Tibial nerve (tissue), 4 donors: Measurements from ENCODE around the gene DTNB. TPM values are rescaled to one million over a fixed set of nuclear protein-coding genes. Genes with fewer than 3 reads are reported as not detected.
A peak's percentile ranks its signal among the peaks of the same experiment; 100 is the strongest.
"Not testable (repeated sequence)": the region's sequence is repeated elsewhere in the genome, so short reads cannot be mapped to it uniquely, and the experiment has no call there.

ENCODE experiments used
- DNase-seq, 2 donors: peaks; one replicate each; pipeline ENCODE4 v3.0.0-alpha.2; 2019; ENCODE audit warnings: low spot score in 2 of 2
- H3K27ac ChIP-seq, 4 donors: fragments of 200-600 bp; sonication (generic) in 3 of 4; one replicate each; pipeline ENCODE4 v1.5.1; 2017 to 2019; ENCODE audit warnings: mild to moderate bottlenecking in 1 of 4
- H3K27me3 ChIP-seq, 2 donors: fragments of 200-600 bp; sonication (generic) in 1 of 2; one replicate each; pipeline versions ENCODE4 v1.5.1 to v1.6.0; 2017 to 2019
- H3K36me3 ChIP-seq, 3 donors: fragments of 200-600 bp; sonication (generic); one replicate each; pipeline ENCODE4 v1.5.1; 2018 to 2019
- H3K4me1 ChIP-seq, 4 donors: fragments of 200-600 bp; sonication (generic) in 3 of 4; one replicate each; pipeline ENCODE4 v1.5.1; 2017 to 2019
- H3K4me3 ChIP-seq, 4 donors: fragments of 200-600 bp; sonication (generic) in 3 of 4; one replicate each; pipeline ENCODE4 v1.5.1; 2017 to 2019; ENCODE audit warnings: mild to moderate bottlenecking in 1 of 4, moderate library complexity in 1 of 4
- H3K9me3 ChIP-seq, 4 donors: fragments of 200-600 bp; sonication (generic) in 3 of 4; one replicate each; pipeline ENCODE4 v1.5.1; 2017 to 2019
- CTCF ChIP-seq, 5 experiments: fragments of 200-600 bp in 3 of 5; fragments of 450-650 bp in 2 of 5; sonication (generic) in 3 of 5; IDR thresholded peaks; one replicate each; pipeline ENCODE4 v1.5.1; 2016 to 2019; ENCODE audit warnings: antibody characterized with exemption in 5 of 5, mild to moderate bottlenecking in 3 of 5, moderate library complexity in 2 of 5
- EP300 ChIP-seq, 2 donors: sonication (generic); formaldehyde crosslinking; IDR thresholded peaks; one replicate each; pipeline ENCODE4 v1.6.1; 2017; ENCODE audit warnings: antibody characterized with exemption in 2 of 2, mild to moderate bottlenecking in 1 of 2
- POLR2A ChIP-seq, 2 donors: fragments of 450-650 bp; IDR thresholded peaks; one replicate each; pipeline ENCODE4 v1.6.1; 2017; ENCODE audit warnings: antibody characterized with exemption in 2 of 2, mild to moderate bottlenecking in 2 of 2, moderate library complexity in 2 of 2
- WGBS, 2 donors: methylation state at CpG; one replicate each; pipeline ENCODE4 v1.1.5; 2018; 5-methylcytosine and 5-hydroxymethylcytosine counted together
- total RNA-seq, 4 donors: library from RNA; depleted of rRNA; stranded (reverse); fragments of >200 nt; gene quantifications; one replicate each; pipeline ENCODE4 v1.1.0, GENCODE V29; 2016

The DTNB gene
- total RNA-seq, 4 donors from 2014 or later: 9.4 to 18.6 (median 13.1) TPM

DNA sequence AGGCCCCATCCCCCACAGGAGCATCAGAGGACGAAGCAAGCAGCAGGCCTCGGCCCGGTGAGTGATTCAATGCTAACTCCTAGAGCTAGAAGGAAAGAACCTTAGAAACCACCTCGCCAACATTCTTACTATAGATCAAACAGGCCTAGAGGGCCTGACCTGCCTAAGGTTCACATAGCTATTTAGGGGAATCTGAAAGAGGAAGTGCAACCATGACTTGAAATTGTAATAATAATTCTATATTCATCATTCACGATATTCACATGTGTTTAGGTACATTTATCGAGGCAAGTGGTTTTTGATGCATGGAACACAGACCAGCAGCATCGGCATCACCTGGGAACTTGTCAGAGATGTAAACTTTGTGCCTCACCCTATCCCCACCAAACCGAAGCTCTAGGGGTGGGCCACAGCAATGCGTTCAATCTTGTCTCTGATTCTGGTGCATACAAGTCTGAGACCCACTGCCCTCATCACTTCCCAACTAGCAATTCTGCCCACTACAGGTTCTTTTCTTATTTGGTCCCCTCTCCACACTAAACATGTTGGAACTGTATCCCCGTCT is 253.6 kb downstream of the DTNB start:
- 87 to 92% methylated on average over 10 of the region's 10 CpGs for WGBS, 2 donors

DNA sequence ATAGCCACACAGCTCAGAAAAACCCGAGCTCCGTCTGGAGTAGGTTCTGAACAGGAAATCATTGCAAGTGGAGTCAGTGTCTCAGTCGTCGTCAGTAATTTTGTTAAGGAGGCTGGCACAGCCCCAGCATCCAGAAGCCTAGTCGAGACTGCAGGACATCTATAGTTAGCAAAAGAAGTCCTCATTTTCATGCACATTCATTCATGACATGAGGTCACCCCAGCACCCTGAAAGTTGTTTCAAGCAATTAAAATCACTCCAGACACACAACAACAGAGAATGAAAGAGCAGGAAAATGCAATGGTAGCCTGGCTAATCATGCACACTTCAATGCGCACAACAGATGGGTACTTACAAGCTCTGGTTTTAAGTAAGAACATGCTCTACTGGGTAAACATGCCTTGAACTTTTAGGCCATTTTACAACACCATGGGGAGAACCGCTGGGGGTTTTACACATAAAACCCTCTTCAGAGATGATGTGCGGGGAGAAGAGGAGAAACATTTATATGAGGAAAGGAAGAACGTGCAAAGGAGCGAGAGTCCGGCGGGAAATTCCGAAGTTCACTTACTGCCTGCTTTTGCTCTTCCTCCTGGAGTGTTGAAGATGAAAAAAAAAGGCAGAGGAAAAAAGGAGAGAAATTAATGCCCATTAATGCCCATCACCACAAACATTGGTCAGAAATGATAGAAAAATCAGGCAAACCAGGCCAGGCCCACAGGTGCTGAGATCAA is 254.3 kb downstream of the DTNB start:
- TF ChIP-seq POLR2A (IDR thresholded peaks at IDR 0.05): no peak
- no peak for TF ChIP-seq CTCF (IDR thresholded peaks at IDR 0.05)
- H3K36me3 ChIP-seq: peaks cover 0 to 17% (median 0%) of the 10 kb centered on the region in 3 donors
- H3K27me3 ChIP-seq: no peaks in the 10 kb centered on the region
- no peaks in the 10 kb centered on the region for H3K9me3 ChIP-seq
- no peak overlapping the region for H3K4me3 ChIP-seq
- DNase-seq: no peak
- H3K4me1 ChIP-seq: peaks cover 0 to 7% (median 0%) of the 10 kb centered on the region in 4 donors
- H3K27ac ChIP-seq: peak overlapping the region in 1 of 4 donors; percentile 19
- 63 to 66% methylated on average over 13 of the region's 13 CpGs for WGBS, 2 donors

More for the DNA sequence above, 253.6 kb downstream of the DTNB start:
- peak overlapping the region in 1 of 4 donors; percentile 19 for H3K27ac ChIP-seq
- H3K4me3 ChIP-seq: no peak overlapping the region
- H3K9me3 ChIP-seq: no peaks in the 10 kb centered on the region
- DNase-seq: no peak
- no peaks in the 10 kb centered on the region for H3K27me3 ChIP-seq
- TF ChIP-seq CTCF (IDR thresholded peaks at IDR 0.05): no peak
- no peak for TF ChIP-seq POLR2A (IDR thresholded peaks at IDR 0.05)
- TF ChIP-seq EP300 (IDR thresholded peaks at IDR 0.05): no peak
- H3K4me1 ChIP-seq: peaks cover 0 to 7% (median 0%) of the 10 kb centered on the region in 4 donors
- H3K36me3 ChIP-seq: peaks cover 0 to 17% (median 0%) of the 10 kb centered on the region in 3 donors

- 94 to 97% methylated on average over 6 of the region's 6 CpGs for WGBS, 2 donors
Observed at GRCh38 chr2:25417715-25418369, 255.5 kb downstream of the DTNB start.

DNA sequence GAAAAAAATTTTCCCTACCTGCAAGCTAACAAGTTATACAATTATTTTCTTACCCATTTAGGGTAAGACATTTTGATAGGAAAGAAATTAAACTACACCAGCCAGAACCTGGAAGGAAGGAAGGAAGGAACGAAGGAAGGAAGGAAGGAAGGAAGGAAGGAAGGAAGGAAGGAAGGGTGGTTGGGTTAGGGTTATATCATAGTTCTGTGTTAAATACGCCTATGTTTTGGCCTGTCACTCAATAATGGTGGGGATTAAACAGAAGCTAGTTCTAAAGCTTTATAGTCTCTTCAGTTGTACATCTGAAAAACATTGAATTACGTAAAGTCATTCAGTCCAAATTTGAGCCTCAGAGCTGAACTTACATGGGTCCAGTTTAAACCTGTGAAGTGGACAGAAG is 256.7 kb downstream of the DTNB start:
- Histone ChIP-seq H3K27me3 (no peaks in the 10 kb centered on the region), H3K4me3 (no peak overlapping the region), H3K4me1 (peaks cover 0 to 7% (median 0%) of the 10 kb centered on the region in 4 donors), H3K9me3 (no peaks in the 10 kb centered on the region), H3K36me3 (peaks cover 0 to 17% (median 0%) of the 10 kb centered on the region in 3 donors), H3K27ac (no peak overlapping the region)
- no peak for TF ChIP-seq POLR2A (IDR thresholded peaks at IDR 0.05)
- TF ChIP-seq CTCF (IDR thresholded peaks at IDR 0.05): no peak
- TF ChIP-seq EP300 (IDR thresholded peaks at IDR 0.05): no peak
- DNase-seq: no peak
- 85 to 90% methylated on average over 3 of the region's 3 CpGs for WGBS, 2 donors

More at GRCh38 chr2:25417715-25418369, 255.5 kb downstream of the DTNB start:
- TF ChIP-seq CTCF (IDR thresholded peaks at IDR 0.05): no peak
- TF ChIP-seq EP300 (IDR thresholded peaks at IDR 0.05): no peak
- TF ChIP-seq POLR2A (IDR thresholded peaks at IDR 0.05): no peak
- Histone ChIP-seq H3K27me3 (no peaks in the 10 kb centered on the region), H3K4me3 (no peak overlapping the region), H3K4me1 (peaks cover 0 to 7% (median 0%) of the 10 kb centered on the region in 4 donors), H3K36me3 (peaks cover 0 to 17% (median 0%) of the 10 kb centered on the region in 3 donors), H3K9me3 (no peaks in the 10 kb centered on the region), H3K27ac (no peak overlapping the region)
- DNase-seq: no peak

DNA sequence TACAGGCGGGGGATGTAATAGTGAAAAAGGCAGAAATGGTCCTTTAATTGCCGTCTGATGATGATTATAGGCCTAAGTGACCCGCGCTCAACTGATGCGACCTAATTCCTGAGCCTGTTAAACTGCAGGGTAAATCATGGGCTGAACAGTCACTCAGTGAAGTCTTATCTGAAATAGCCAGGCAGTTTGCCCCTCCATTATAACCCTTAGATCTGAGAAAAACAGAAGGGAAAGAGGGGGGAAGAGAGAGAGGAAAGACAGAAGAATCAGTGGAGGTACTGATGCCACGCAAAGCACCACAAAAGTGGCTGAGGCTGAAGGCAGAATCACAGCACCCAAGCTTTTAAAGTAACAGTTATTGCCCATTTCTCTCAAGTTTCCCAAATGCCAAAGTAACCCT is 258.6 kb downstream of the DTNB start:
- Histone ChIP-seq H3K4me3 (no peak overlapping the region), H3K36me3 (peaks cover 0 to 17% (median 0%) of the 10 kb centered on the region in 3 donors), H3K27ac (no peak overlapping the region), H3K4me1 (peaks cover 0 to 6% (median 0%) of the 10 kb centered on the region in 4 donors), H3K9me3 (no peaks in the 10 kb centered on the region), H3K27me3 (no peaks in the 10 kb centered on the region)
- no peak for TF ChIP-seq CTCF (IDR thresholded peaks at IDR 0.05)
- no peak for TF ChIP-seq POLR2A (IDR thresholded peaks at IDR 0.05)
- TF ChIP-seq EP300 (IDR thresholded peaks at IDR 0.05): no peak
- WGBS, 2 donors: 94 to 96% methylated on average over 6 of the region's 6 CpGs
- DNase-seq: no peak

DNA sequence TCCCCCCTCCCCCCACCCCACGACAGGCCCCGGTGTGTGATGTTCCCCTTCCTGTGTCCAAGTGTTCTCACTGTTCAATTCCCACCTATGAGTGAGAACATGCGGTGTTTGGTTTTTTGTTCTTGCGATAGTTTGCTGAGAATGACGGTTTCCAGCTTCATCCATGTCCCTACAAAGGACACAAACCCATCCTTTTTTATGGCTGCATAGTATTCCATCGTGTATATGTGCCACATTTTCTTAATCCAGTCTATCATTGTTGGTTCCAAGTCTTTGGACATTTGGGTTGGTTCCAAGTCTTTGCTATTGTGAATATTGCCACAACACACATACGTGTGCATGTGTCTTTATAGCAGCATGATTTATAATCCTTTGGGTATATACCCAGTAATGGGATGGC is 260.0 kb downstream of the DTNB start:
- H3K4me1 ChIP-seq, H3K4me3 ChIP-seq, H3K27ac ChIP-seq, H3K27me3 ChIP-seq, DNase-seq, H3K36me3 ChIP-seq, H3K9me3 ChIP-seq: not testable (repeated sequence)
- WGBS, 2 donors: 96 to 97% methylated on average over 7 of the region's 7 CpGs
